Activated naive CD8-positive, alpha-beta T cell treated with anti-CD3 and anti-CD28 coated beads, Interleukin-2, amount 50 U/mL, for 24 hours (primary cell): Measurements from ENCODE around the gene ZG16.
"Not testable (repeated sequence)": the region's sequence is repeated elsewhere in the genome, so short reads cannot be mapped to it uniquely, and the experiment has no call there.

Experiments
- ATAC-seq: fragments of 150-1000 bp; cut with Tn5 transposase; one replicate; pipeline ENCODE4 v1.10.0; 2021
- DNase-seq: peaks from one replicate; pipeline ENCODE4 v3.0.0; 2021
- H3K27ac Mint-ChIP-seq: one replicate; pipeline ENCODE4 v1.8.0; 2021; ENCODE audit warnings: mild to moderate bottlenecking, mixed read lengths
- H3K27me3 Mint-ChIP-seq: one replicate; pipeline ENCODE4 v1.8.0; 2021; ENCODE audit warnings: mixed read lengths
- H3K36me3 Mint-ChIP-seq: one replicate; pipeline ENCODE4 v1.8.0; 2021; ENCODE audit warnings: low read depth, mixed read lengths
- H3K4me1 Mint-ChIP-seq: one replicate; pipeline ENCODE4 v1.8.0; 2021; ENCODE audit warnings: mixed read lengths
- H3K4me3 Mint-ChIP-seq: one replicate; pipeline ENCODE4 v1.8.0; 2021; ENCODE audit warnings: mild to moderate bottlenecking, moderate library complexity, mixed read lengths
- H3K9me3 Mint-ChIP-seq: one replicate; pipeline ENCODE4 v1.8.0; 2021; ENCODE audit warnings: mixed read lengths

The ZG16 gene

DNA sequence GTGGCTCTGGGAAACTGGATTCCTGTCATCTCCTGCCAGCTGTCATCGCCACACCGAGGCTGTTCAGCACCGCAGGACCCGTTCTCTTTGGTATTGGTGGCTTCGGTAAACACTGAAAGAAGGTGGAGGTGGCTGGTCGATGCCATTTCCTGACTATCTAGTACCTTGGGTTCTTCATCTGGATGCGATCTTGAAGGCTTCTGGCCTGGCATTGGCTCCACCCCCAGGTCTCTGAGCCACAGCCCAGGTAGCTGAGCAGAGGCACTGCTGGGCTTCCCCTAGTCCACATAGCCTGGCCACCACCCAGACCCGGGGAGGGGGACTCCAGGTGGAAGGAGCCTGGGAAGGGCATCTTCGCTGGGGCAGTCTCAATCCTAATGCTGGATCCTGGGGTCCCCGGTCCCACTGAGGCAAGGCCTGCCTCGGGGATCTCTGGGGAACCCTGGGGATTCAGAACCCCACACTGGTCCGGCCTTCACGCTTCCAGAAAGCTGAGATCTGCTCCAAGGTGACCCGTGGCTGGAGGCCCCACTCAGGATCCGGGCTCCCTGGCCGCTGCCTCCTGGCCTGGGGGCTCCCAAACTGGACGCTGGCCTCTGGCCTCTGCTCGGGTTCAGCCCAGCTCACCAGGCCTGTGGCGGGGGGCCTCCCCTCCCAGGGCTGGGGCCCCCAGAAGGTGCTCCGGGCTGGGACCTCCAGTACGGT, 34.1 kb upstream of the ZG16 start:
- peak; percentile 35 for DNase-seq
- no peak for ATAC-seq
- peak overlapping the region; percentile 96 for H3K4me3 Mint-ChIP-seq
- peaks cover 22% of the 10 kb centered on the region for H3K36me3 Mint-ChIP-seq
- peaks cover 2% of the 10 kb centered on the region for H3K27me3 Mint-ChIP-seq
- no peaks in the 10 kb centered on the region for H3K9me3 Mint-ChIP-seq
- peaks cover 82% of the 10 kb centered on the region for H3K4me1 Mint-ChIP-seq
- H3K27ac Mint-ChIP-seq = peak overlapping the region; percentile 77

DNA sequence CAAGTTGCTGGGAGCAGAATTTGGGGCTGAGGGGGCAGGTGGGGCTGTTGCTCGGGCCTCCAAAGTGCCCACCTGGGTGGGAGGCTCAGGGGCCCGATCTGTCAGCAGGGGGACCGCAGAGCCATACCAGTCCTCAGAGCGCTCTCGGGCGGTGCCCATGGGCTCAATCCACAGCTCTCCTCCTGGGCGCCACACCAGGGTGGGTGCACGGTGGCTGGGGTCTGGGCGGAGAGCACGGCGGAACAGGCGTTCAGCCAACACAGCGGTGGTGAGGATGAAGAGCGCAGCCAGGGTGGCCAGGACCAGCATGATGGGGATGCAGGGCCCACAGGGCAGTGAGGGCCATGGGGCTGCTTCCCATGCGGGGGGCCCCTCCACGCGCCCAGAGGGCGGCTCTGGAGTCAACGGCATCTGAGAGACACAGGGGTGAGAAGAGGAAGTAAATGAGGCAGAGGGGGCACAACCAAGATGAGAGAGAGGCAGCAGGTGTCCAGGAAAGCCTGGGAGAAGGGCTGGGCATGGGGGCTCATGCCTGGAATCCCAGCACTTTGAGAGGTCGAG, 33.4 kb upstream of the ZG16 start:
- peak; percentile 32 for DNase-seq
- Mint-ChIP-seq H3K27ac (peak overlapping the region; percentile 97), H3K9me3 (no peaks in the 10 kb centered on the region), H3K27me3 (peaks cover 2% of the 10 kb centered on the region), H3K36me3 (peaks cover 22% of the 10 kb centered on the region), H3K4me3 (peak overlapping the region; percentile 96), H3K4me1 (peaks cover 80% of the 10 kb centered on the region)
- no peak for ATAC-seq

DNA sequence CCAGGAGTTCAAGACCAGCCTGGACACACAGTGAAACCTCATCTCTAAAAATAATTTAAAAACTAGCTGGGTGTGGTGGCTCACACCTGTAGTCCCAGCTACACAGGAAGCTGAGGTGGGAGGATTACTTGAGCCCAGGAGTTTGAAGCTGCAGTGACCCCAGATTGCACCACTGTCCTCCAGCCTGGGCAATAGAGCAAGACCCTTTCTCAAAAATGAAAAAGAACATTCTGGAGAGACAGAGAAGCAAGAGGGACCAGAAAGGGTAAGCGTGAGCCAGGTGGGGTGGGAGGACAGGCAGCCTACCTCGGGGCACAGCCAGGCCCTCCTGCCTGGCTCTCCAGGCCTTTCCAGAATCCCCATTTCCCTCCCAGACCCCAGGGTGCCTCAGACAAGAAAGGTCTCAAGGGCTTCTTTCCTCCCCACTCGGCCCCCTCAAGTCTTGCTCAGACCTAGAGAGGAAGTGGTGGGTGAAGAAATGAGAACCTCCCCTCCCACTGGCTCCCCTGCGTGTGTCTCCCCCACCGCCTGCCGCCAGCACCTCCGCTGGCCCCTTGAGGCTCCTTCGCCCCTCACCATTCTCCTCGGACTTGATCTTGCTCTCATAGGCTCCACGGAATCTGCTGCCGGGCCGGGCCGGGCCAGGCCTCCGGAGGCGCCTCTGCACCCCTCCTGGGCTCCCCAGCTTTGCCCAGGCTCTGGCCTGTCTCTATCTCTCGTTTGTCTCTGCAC, 32.8 kb upstream of the ZG16 start:
- peaks cover 22% of the 10 kb centered on the region for H3K36me3 Mint-ChIP-seq
- peaks cover 73% of the 10 kb centered on the region for H3K4me1 Mint-ChIP-seq

DNA sequence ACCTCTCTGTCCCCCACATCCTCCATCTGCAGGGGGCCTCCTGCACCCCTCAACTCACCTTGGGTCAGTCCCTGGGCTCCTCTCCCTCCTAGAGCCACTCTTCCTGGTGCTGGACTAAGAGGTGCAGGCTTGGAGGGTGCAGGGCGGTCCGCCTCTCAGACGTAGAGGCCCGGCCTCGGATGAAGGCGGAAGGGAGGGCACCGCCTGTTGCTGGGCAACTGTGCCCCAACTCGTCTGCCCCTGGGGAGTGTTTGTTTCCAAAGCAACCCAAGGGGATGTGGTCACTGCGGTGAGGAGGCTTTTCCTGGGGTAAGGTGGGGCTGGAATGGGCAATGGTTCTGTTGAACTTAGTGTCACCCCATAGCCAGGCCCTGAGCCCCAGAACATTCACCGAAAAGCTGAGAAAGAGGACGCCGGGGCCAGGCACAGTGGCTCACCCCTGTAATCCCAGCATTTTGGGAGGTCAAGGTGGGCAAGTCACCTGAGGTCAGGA, 32.2 kb upstream of the ZG16 start, which contains the start of gene C16orf54:
TSS of gene C16orf54 (minus strand) at position 138 of the 493 bp plus-strand sequence. CDS start 1,039 bp downstream, outside the sequence.
- H3K4me3 Mint-ChIP-seq = peak within 1 kb of the TSS; percentile 96
- DNase-seq = peak; percentile 90
- H3K27me3 Mint-ChIP-seq = peaks cover 2% of the 10 kb centered on the region
- peaks cover 68% of the 10 kb centered on the region for H3K4me1 Mint-ChIP-seq
- H3K27ac Mint-ChIP-seq = peak within 1 kb of the TSS; percentile 97
- H3K9me3 Mint-ChIP-seq = no peaks in the 10 kb centered on the region
- H3K36me3 Mint-ChIP-seq = peaks cover 22% of the 10 kb centered on the region
- peak; percentile 93 for ATAC-seq

More for the DNA sequence above, 32.8 kb upstream of the ZG16 start:
- Mint-ChIP-seq H3K9me3 (no peaks in the 10 kb centered on the region), H3K27me3 (peaks cover 2% of the 10 kb centered on the region), H3K27ac (peak overlapping the region; percentile 97), H3K4me3 (peak overlapping the region; percentile 96)
- ATAC-seq = peak; percentile 50
- peak; percentile 63 for DNase-seq

DNA sequence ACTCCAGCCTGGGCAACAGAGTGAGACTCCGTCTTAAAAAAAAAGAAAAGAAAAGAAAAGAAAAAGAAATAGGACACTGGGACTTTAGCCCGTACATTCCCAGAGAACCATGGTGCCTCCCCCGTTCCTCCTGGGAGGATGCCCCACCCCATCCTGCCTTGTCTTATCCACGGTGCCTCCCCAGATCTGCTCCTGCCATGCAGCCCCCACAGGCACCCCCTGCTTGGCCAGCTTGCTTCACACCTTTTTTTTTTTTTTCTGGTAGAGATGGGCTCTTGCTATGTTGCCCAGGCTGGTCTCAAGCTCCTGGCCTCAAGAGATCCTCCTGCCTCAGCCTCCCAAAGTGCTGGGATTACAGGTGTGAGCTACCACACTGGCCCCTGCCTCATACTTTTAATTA, 31.5 kb upstream of the ZG16 start:
- peak; percentile 30 for DNase-seq
- Mint-ChIP-seq H3K27ac (peak overlapping the region; percentile 97), H3K4me1 (peaks cover 61% of the 10 kb centered on the region), H3K36me3 (peaks cover 22% of the 10 kb centered on the region), H3K4me3 (peak overlapping the region; percentile 96)
- not testable (repeated sequence) for H3K27me3 Mint-ChIP-seq, H3K9me3 Mint-ChIP-seq, ATAC-seq

DNA sequence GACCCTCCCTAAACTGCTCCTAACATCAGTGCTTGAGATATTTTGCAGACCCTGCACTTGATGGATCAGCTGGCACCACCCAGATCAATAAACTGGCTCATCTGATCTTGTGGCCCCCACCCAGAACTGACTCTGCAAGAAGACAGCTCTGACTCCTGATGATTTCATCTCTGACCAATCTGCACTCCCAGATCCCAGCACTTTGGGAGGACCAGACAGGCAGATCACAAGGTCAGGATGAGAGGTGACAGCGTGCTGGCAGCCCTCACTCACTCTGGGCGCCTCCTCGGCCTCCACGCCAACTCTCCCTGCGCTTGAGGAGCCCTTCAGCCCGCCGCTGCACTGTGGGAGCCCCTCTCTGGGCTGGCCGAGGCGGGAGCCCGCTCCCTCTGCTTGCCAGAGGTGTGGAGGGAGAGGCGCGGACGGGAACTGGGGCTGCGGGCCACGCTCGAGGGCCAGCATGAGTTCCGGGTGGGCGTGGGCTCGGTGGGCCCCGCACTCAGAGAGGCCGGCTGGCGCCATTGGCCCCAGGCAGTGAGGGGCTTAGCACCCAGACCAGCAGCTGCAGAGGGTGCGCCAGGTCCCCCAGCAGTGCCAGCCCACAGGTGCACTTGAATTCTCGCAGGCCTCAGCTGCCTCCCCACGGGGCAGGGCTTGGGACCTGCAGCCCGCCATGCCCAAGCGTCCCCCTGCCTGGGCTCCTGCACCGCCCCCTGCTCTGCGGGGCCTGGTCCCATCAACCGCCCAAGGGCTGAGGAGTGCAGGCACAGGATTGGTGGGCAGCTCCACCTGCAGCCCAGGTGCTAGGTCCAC, 29.9 kb upstream of the ZG16 start:
- H3K4me3 Mint-ChIP-seq = no peak overlapping the region

DNA sequence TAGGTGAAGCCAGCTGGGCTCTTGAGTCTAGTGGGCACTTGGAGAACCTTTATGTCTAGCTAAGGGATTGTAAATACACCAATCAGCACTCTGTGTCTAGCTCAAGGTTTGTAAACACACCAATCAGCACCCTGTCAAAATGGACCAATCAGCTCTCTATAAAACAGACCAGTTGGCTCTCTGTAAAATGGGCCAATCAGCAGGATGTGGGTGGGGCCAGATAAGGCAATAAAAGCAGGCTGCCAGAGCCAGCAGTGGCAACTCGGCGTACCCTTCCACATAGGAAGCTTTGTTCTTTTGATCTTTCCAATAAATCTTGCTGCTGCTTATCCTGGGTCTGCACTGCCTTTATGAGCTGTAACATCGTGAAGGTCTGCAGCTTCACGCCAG, 29.3 kb upstream of the ZG16 start:
- H3K36me3 Mint-ChIP-seq, H3K9me3 Mint-ChIP-seq, ATAC-seq, H3K4me3 Mint-ChIP-seq, H3K27me3 Mint-ChIP-seq, H3K27ac Mint-ChIP-seq, DNase-seq: not testable (repeated sequence)
- H3K4me1 Mint-ChIP-seq = peaks cover 45% of the 10 kb centered on the region

More for the DNA sequence above, 29.9 kb upstream of the ZG16 start:
- Mint-ChIP-seq H3K36me3 (peaks cover 13% of the 10 kb centered on the region), H3K4me1 (peaks cover 48% of the 10 kb centered on the region), H3K27me3 (peaks cover 2% of the 10 kb centered on the region), H3K27ac (no peak overlapping the region), H3K9me3 (no peaks in the 10 kb centered on the region)
- no peak for ATAC-seq
- DNase-seq = no peak

DNA sequence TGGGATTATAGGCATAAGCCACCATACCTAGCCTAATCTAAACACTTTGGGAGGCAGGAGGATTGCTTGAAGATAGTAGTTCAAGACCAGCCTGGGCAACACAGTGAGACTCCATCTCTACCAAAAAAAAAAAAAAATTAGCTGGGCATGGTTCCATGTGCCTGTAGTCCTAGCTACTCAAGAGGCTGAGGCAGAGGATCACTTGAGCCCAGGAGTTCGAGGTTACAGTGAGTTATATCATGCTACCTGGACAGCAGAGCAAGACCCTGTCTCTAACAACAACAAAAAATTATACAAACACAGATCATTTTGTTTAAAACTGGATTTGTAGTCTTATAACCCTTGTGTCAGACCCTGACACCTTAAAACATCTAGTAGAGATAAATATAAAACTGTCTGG, 24.5 kb upstream of the ZG16 start:
- no peaks in the 10 kb centered on the region for H3K9me3 Mint-ChIP-seq
- no peak for ATAC-seq
- no peak overlapping the region for H3K4me3 Mint-ChIP-seq
- H3K36me3 Mint-ChIP-seq = no peaks in the 10 kb centered on the region
- H3K27ac Mint-ChIP-seq = no peak overlapping the region
- H3K4me1 Mint-ChIP-seq = peaks cover 27% of the 10 kb centered on the region
- no peaks in the 10 kb centered on the region for H3K27me3 Mint-ChIP-seq
- DNase-seq = no peak

DNA sequence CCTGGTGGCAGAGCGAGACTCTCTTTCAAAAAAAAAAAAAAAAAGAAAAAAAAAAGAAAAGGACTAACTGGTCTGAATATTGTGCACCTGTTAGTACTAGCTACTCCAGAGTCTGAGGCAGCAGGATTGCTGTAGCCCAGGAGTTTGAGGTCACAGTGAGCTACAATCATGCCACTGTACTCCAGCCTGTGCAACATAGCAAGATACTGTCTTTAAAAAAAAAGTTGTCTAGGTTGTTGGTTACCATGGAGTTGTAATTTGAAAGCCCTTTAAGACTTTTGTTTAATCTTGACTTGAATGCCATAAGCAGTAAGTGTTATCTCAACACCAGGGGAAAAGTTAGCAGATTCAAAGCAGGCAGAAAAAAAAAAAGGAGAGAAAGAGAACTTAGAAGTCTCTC, 21.4 kb upstream of the ZG16 start:
- no peaks in the 10 kb centered on the region for H3K9me3 Mint-ChIP-seq
- peaks cover 25% of the 10 kb centered on the region for H3K4me1 Mint-ChIP-seq
- no peak overlapping the region for H3K4me3 Mint-ChIP-seq
- H3K27ac Mint-ChIP-seq = no peak overlapping the region
- no peaks in the 10 kb centered on the region for H3K36me3 Mint-ChIP-seq
- ATAC-seq = no peak
- no peaks in the 10 kb centered on the region for H3K27me3 Mint-ChIP-seq
- no peak for DNase-seq

DNA sequence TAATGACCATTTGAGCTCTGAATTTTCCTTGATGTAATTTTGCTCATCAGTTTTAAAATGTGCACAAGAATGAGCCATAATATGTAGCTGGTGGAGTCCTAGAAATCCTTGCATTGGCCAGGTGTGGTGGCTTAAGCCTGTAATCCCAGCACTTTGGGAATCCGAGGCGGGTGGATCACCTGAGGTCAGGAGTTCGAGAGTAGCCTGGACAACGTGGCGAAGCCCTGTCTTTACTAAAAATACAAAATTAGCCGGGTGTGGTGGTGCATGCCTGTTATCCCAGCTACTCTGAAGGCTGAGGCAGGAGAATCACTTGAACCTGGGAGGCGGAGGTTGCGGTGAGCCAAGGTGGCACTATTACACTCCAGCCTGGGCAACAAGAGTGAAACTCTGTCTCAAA, 21.0 kb upstream of the ZG16 start:
- not testable (repeated sequence) for DNase-seq, H3K36me3 Mint-ChIP-seq, H3K9me3 Mint-ChIP-seq, H3K27ac Mint-ChIP-seq, H3K27me3 Mint-ChIP-seq, ATAC-seq, H3K4me3 Mint-ChIP-seq
- peaks cover 24% of the 10 kb centered on the region for H3K4me1 Mint-ChIP-seq

DNA sequence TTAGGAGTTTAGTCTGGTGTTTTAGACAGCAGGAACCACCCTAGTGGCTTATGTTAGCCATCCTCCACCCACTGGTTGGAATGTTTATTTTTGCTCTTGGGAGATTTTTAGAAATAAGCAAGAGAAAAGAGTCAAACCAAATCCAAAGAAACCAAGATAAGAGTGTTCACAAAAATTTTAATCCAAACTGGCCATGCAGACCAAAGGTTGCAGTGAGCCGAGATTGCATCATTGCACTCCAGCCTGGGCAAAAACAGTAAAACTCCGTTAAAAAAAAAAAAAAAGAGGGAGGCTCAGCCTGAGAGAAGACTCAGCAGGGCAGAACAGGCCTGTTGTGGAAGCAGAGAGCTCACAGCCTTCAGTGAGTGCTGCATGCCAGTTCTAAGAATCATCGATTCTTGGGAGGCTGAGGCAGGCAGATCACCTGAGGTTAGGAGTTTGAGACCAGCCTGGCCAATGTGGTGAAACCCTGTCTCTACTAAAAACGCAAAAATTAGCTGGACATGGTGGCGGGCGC, 20.0 kb upstream of the ZG16 start:
- ATAC-seq (no peak), DNase-seq (no peak)
- Mint-ChIP-seq H3K36me3 (no peaks in the 10 kb centered on the region), H3K9me3 (no peaks in the 10 kb centered on the region), H3K27ac (no peak overlapping the region), H3K4me1 (peaks cover 24% of the 10 kb centered on the region), H3K27me3 (no peaks in the 10 kb centered on the region), H3K4me3 (no peak overlapping the region)

DNA sequence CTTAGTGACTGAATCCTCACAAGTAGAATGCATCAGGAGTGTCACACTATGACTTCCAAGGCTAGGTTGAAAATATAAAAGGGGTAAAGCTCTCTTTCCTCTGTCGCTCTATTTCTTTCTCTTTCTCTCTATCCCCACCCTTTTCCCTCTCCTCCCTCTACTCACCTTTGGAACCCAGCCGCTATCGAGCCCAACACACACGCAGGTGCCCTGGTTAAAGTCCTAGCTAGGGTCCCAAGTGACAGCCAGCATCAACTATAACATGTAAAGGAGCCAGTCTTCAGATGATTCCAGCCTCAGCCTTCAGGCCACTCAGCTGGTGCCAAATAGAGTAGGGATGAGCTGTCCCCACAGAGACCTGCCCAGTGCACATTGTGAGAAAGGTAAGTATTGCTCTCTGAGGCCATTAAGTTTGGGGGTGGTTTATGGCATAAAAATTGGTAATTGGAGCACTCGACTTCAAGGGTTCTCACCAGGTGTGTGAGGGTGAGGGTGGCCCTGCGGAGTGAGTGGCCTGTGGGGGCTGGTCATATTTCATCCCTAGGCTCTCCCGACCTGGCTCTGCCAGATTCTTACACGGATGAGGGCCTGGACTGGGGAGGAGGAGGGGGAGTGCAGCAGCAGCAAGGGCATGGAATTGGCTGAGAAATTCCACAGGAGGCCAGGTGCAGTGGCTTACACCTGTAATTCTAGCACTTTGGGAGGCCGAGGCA, 17.3 kb upstream of the ZG16 start:
- no peak overlapping the region for H3K27ac Mint-ChIP-seq
- no peak for ATAC-seq

DNA sequence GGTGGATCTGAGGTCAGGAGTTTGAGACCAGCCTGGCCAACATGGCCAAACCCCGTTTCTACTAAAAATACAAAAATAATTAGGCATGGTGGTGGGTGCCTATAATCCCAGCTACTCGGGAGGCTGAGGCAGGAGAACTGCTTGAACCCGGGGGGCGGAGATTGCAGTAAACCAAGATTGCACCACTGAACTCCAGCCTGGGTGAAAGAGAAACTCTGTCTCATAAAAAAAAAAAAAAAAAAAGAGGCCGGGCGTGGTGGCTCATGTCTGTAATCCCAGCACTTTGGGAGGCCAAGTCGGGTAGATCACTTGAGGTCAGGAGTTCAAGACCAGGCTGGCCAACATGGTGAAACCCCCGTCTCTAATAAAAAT, 16.8 kb upstream of the ZG16 start:
- peaks cover 12% of the 10 kb centered on the region for H3K4me1 Mint-ChIP-seq
- H3K27ac Mint-ChIP-seq, DNase-seq, ATAC-seq, H3K4me3 Mint-ChIP-seq, H3K36me3 Mint-ChIP-seq, H3K27me3 Mint-ChIP-seq, H3K9me3 Mint-ChIP-seq: not testable (repeated sequence)

More for the DNA sequence above, 17.3 kb upstream of the ZG16 start:
- Mint-ChIP-seq H3K27me3 (no peaks in the 10 kb centered on the region), H3K9me3 (no peaks in the 10 kb centered on the region), H3K4me1 (peaks cover 12% of the 10 kb centered on the region), H3K4me3 (no peak overlapping the region), H3K36me3 (no peaks in the 10 kb centered on the region)
- DNase-seq = no peak
